A673 (cell line): ENCODE data around the gene GULP1. TPM values are rescaled to one million over a fixed set of nuclear protein-coding genes. Genes with fewer than 3 reads are reported as not detected.

Experiments used
- BruUV-seq: library from RNA; stranded (reverse); fragments of 400-500 nt; replicated peaks from 2 replicates; lab custom pipeline; 2021; lab: Mats Ljungman, UMichigan
- CTCF ChIA-PET: fragments of 300-600 bp; sonication (Branson Sonifier 250); formaldehyde crosslinking; loops from one replicate; lab custom pipeline; 2022; ENCODE audit warnings: antibody characterized with exemption; lab: Charles Lee
- POLR2A ChIA-PET: fragments of 300-600 bp; sonication (Branson Sonifier 250); formaldehyde crosslinking; loops from one replicate; lab custom pipeline; 2022; ENCODE audit warnings: antibody characterized with exemption; ENCODE audit not compliant: low non-redundant PET; lab: Charles Lee
- DNase-seq: peaks from one replicate; pipeline ENCODE4 v3.0.0-alpha.2; 2015; ENCODE audit warnings: low spot score
- H3K27ac ChIP-seq: fragments of 200-600 bp; sonication (generic); 2 replicates; pipeline ENCODE4 v1.5.1; 2016; ENCODE audit warnings: mixed run types, low read depth, mild to moderate bottlenecking, mixed read lengths, antibody characterized with exemption, low read length; ENCODE audit not compliant: poor library complexity, severe bottlenecking
- H3K27me3 ChIP-seq: fragments of 200-600 bp; sonication (generic); replicated peaks from 2 replicates; pipeline ENCODE4 v1.6.1; 2017; ENCODE audit warnings: mixed run types, low read depth, mild to moderate bottlenecking, mixed read lengths, antibody characterized with exemption, low read length; ENCODE audit not compliant: insufficient read depth, poor library complexity
- H3K36me3 ChIP-seq: fragments of 200-600 bp; sonication (generic); 2 replicates; pipeline ENCODE4 v1.6.1; 2016; ENCODE audit warnings: mixed run types, mild to moderate bottlenecking, mixed read lengths, antibody characterized with exemption, low read length; ENCODE audit not compliant: insufficient read depth, poor library complexity, severe bottlenecking
- H3K4me1 ChIP-seq: fragments of 200-600 bp; sonication (generic); 2 replicates; pipeline ENCODE4 v1.6.1; 2017; ENCODE audit warnings: mixed run types, mild to moderate bottlenecking, mixed read lengths, antibody characterized with exemption, low read length; ENCODE audit not compliant: insufficient read depth, poor library complexity, severe bottlenecking
- H3K4me3 ChIP-seq: fragments of 200-600 bp; sonication (generic); 2 replicates; pipeline ENCODE4 v1.5.1; 2016; ENCODE audit warnings: low read depth, mixed run types, mild to moderate bottlenecking, mixed read lengths, low read length; ENCODE audit not compliant: poor library complexity, severe bottlenecking
- H3K9me3 ChIP-seq: fragments of 200-600 bp; sonication (generic); 2 replicates; pipeline ENCODE4 v1.6.1; 2016; ENCODE audit warnings: mixed run types, low read depth, mild to moderate bottlenecking, mixed read lengths, antibody characterized with exemption, low read length; ENCODE audit not compliant: poor library complexity, severe bottlenecking
- EZH2 ChIP-seq: fragments of 200-600 bp; sonication (generic); IDR thresholded peaks from 2 replicates; pipeline ENCODE4 v1.6.1; 2017; ENCODE audit warnings: borderline replicate concordance, low read depth, mild to moderate bottlenecking, mixed read lengths, antibody characterized with exemption, low read length; ENCODE audit not compliant: poor library complexity, severe bottlenecking
- intact Hi-C: fragments of 100-400 bp; cut with micrococcal nuclease; formaldehyde crosslinking; loops from one replicate; pipeline ENCODE4 v1.10.0; 2022; ENCODE audit not compliant: unreplicated experiment
- total RNA-seq: library from RNA; stranded (reverse); gene quantifications from 2 replicates; pipeline ENCODE4 v1.2.3, GENCODE V29; 2021
- TF ChIP-seq, protein P1 (sequence below): fragments of 300-800, 200-600 bp; sonication (generic); conservative IDR thresholded peaks from 2 replicates; pipeline ENCODE4 v1.5.1; 2017; ENCODE audit warnings: low read depth, mild to moderate bottlenecking, antibody characterized with exemption, low read length, moderate library complexity, mixed read lengths

GULP1 gene
- total RNA-seq, 1 experiment from 2014 or later, result 7.2 TPM

DNA sequence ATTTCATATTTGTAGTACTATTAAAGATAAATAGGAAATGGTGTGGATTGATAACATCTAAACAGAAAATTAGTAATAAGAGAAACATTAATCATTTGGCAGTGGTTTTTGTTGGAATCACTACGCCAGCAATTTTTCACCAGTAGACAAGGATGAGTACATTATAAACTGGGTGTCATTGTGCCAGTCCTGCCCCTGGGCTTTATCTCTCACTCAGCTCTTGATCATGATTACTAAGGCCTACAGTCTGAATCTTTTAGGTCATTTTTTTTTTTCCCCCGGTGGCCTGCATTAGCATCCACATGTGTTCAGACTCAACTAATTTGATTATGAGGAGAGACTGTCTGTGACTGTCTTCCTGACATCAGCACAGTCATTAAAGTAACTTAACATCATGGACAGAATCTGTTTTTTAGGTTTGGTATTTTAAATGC is 16.2 kb downstream of the GULP1 start:
- CTCF ChIA-PET, result no interaction called here

GRCh38 chr2:188308483-188308882 is 16.8 kb downstream of the GULP1 start:
- Histone ChIP-seq H3K4me1 (peaks cover 8% of the 10 kb centered on the region), H3K4me3 (no peak overlapping the region), H3K36me3 (no peaks in the 10 kb centered on the region), H3K27me3 (no peaks in the 10 kb centered on the region), H3K9me3 (no peaks in the 10 kb centered on the region), H3K27ac (no peak overlapping the region)
- TF ChIP-seq, protein P1, sequence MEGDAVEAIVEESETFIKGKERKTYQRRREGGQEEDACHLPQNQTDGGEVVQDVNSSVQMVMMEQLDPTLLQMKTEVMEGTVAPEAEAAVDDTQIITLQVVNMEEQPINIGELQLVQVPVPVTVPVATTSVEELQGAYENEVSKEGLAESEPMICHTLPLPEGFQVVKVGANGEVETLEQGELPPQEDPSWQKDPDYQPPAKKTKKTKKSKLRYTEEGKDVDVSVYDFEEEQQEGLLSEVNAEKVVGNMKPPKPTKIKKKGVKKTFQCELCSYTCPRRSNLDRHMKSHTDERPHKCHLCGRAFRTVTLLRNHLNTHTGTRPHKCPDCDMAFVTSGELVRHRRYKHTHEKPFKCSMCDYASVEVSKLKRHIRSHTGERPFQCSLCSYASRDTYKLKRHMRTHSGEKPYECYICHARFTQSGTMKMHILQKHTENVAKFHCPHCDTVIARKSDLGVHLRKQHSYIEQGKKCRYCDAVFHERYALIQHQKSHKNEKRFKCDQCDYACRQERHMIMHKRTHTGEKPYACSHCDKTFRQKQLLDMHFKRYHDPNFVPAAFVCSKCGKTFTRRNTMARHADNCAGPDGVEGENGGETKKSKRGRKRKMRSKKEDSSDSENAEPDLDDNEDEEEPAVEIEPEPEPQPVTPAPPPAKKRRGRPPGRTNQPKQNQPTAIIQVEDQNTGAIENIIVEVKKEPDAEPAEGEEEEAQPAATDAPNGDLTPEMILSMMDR, result no peak
- no peak for TF ChIP-seq EZH2
- intact Hi-C loops, result no loop called here
- ChIA-PET CTCF (no interaction called here), POLR2A (no interaction called here)
- DNase-seq, result no peak
- BruUV-seq, result no TSS peak

More for the DNA sequence above, 16.2 kb downstream of the GULP1 start:
- DNase-seq, result peak; percentile 22
- Histone ChIP-seq H3K4me3 (no peak overlapping the region), H3K4me1 (peaks cover 8% of the 10 kb centered on the region), H3K36me3 (no peaks in the 10 kb centered on the region), H3K9me3 (no peaks in the 10 kb centered on the region), H3K27me3 (no peaks in the 10 kb centered on the region), H3K27ac (no peak overlapping the region)
- TF ChIP-seq, protein P1, result no peak
- no peak for TF ChIP-seq EZH2
- BruUV-seq, result no TSS peak
- POLR2A ChIA-PET, result no interaction called here
- intact Hi-C loops, result no loop called here

DNA sequence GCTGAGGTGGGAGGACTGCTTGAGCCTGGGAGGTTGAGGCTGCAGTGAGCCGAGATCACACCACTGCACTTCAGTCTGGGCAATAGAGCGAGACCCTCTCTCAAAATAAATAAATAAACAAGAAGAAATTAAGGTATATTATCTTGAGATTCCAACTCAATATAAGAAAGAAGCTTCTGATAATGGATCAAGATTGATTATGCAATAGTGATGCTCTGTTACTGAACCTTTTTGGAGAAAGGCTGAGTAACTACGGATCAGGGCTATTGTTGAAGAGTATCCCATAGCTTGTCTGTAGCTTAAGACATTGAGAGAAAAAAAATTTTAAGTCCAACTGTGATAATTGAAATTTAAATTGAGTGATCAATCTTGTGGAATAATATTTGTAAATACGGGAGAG is 17.7 kb downstream of the GULP1 start:
- no peak for DNase-seq
- no peaks in the 10 kb centered on the region for H3K9me3 ChIP-seq
- POLR2A ChIA-PET, result no interaction called here
- CTCF ChIA-PET, result no interaction called here
- H3K4me3 ChIP-seq, result no peak overlapping the region
- intact Hi-C loops, result no loop called here
- H3K36me3 ChIP-seq, result no peaks in the 10 kb centered on the region
- no peaks in the 10 kb centered on the region for H3K4me1 ChIP-seq
- H3K27me3 ChIP-seq, result no peaks in the 10 kb centered on the region
- TF ChIP-seq EZH2, result no peak
- TF ChIP-seq, protein P1, result no peak
- no TSS peak for BruUV-seq
- no peak overlapping the region for H3K27ac ChIP-seq
